ENCODE results near the gene CCPG1. TPM values are rescaled to one million over a fixed set of nuclear protein-coding genes. Genes with fewer than 3 reads are reported as not detected.
A peak's percentile ranks its signal among the peaks of the same experiment; 100 is the strongest.

Gene CCPG1
- total and polyA plus RNA-seq, 10 of the 15 experiments (the other 5 are each of a cell fraction or from before 2014, with no cell fraction given) = 5.1 to 15.8 (median 10.0) TPM

DNA sequence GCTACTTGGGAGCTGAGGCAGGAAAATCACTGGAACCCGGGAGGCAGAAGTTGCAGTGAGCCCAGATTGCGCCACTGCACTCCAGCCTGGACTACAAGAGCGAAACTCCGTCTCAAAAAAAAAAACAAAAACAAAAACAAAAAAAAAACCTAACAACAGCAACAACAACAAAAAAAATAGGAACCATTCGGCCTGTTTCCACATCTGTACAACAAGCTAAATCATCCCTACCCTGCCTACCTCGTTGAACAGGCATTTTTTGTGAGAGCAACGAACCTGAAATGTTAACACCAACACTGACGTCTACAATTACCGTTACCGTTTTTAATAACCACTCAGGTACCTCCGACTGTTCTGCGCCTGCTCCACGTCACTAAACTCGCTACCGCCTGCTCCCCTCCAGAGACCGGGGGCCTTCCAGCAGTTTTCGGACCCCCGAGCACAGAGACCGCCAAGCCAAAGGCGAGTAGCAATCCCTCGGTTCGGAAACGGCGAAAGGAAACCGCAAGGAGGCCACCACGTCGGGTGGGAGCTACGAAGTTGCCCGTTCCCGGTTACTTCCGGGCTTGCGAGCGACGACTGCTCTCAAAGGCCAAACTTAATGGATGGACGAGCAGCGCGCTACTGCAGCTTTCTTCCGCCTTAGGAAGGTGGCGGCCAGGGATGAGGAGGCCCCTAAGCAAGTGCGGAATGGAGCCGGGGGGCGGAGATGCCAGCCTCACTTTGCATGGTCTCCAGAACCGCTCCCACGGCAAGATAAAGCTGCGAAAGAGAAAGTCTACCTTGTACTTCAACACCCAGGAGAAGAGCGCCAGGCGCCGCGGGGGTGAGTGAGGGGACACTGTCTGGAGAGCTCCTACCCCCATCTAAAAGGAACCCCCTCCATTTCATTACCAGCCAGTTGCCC lies 89.3 kb downstream of the CCPG1 start, which contains the start of the genes PIGB and PIGBOS1 (continued):
- TF ChIP-seq GABPA (IDR thresholded peaks at IDR 0.05; ENCODE audit: low read depth) = peak; percentile 59
- peak in 1 of 2 experiments; percentile 52; a peak in 2 of 4 replicates for TF ChIP-seq BHLHE40 (IDR thresholded peaks at IDR 0.05; ENCODE audit: borderline replicate concordance in 1 of 2, low read depth in 2 of 2, low read length in 1 of 2)
- TF ChIP-seq SMC3 (IDR thresholded peaks at IDR 0.05; ENCODE audit: borderline replicate concordance, low read length) = no peak
- TF ChIP-seq YY1 (IDR thresholded peaks at IDR 0.05; ENCODE audit: low read depth, low read length) = peak; percentile 82
- TF ChIP-seq ZSCAN29 (IDR thresholded peaks at IDR 0.05) = peak; percentile 10; the same call in 1 of the 2 replicates
- no peak for TF ChIP-seq ZNF274 (IDR thresholded peaks at IDR 0.05; ENCODE audit: insufficient read depth, insufficient read length)
- peak; percentile 54; the same call in 1 of the 2 replicates for TF ChIP-seq DPF2 (IDR thresholded peaks at IDR 0.05)
- TF ChIP-seq ESRRA (IDR thresholded peaks at IDR 0.05; ENCODE audit: low read length) = no peak
- no peak for TF ChIP-seq SPI1 (IDR thresholded peaks at IDR 0.05; ENCODE audit: borderline replicate concordance, insufficient read depth, low read depth, low read length)
- peak; percentile 94 for TF ChIP-seq IKZF1 (conservative IDR thresholded peaks at IDR 0.05)
- peak; percentile 87 for TF ChIP-seq LARP7 (IDR thresholded peaks at IDR 0.05)
- TF ChIP-seq RCOR1 (conservative IDR thresholded peaks at IDR 0.05; ENCODE audit: low read depth, low read length) = no peak
- TF ChIP-seq ZBTB4 (CRISPR knock-in tag; IDR thresholded peaks at IDR 0.05) = no peak
- no peak for TF ChIP-seq SUZ12 (IDR thresholded peaks at IDR 0.05; ENCODE audit: unreplicated experiment)
- TF ChIP-seq, protein P1, sequence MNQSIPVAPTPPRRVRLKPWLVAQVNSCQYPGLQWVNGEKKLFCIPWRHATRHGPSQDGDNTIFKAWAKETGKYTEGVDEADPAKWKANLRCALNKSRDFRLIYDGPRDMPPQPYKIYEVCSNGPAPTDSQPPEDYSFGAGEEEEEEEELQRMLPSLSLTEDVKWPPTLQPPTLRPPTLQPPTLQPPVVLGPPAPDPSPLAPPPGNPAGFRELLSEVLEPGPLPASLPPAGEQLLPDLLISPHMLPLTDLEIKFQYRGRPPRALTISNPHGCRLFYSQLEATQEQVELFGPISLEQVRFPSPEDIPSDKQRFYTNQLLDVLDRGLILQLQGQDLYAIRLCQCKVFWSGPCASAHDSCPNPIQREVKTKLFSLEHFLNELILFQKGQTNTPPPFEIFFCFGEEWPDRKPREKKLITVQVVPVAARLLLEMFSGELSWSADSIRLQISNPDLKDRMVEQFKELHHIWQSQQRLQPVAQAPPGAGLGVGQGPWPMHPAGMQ (IDR thresholded peaks at IDR 0.05; ENCODE audit: borderline replicate concordance) = no peak
- TF ChIP-seq NBN (IDR thresholded peaks at IDR 0.05) = peak; percentile 95
- TF ChIP-seq, protein P2, sequence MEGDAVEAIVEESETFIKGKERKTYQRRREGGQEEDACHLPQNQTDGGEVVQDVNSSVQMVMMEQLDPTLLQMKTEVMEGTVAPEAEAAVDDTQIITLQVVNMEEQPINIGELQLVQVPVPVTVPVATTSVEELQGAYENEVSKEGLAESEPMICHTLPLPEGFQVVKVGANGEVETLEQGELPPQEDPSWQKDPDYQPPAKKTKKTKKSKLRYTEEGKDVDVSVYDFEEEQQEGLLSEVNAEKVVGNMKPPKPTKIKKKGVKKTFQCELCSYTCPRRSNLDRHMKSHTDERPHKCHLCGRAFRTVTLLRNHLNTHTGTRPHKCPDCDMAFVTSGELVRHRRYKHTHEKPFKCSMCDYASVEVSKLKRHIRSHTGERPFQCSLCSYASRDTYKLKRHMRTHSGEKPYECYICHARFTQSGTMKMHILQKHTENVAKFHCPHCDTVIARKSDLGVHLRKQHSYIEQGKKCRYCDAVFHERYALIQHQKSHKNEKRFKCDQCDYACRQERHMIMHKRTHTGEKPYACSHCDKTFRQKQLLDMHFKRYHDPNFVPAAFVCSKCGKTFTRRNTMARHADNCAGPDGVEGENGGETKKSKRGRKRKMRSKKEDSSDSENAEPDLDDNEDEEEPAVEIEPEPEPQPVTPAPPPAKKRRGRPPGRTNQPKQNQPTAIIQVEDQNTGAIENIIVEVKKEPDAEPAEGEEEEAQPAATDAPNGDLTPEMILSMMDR (IDR thresholded peaks at IDR 0.05 in 2 of 3, conservative IDR thresholded peaks at IDR 0.05 in 1 of 3; ENCODE audit: control insufficient read depth in 2 of 3, extremely low read depth in 1 of 3, insufficient read depth in 1 of 3, low read depth in 3 of 3, low read length in 3 of 3) = no peak
- TF ChIP-seq MEF2B (IDR thresholded peaks at IDR 0.05; ENCODE audit: partially characterized antibody, poor library complexity, severe bottlenecking) = peak; percentile 58
- peak; percentile 64; the same call in 1 of the 2 replicates for TF ChIP-seq SMARCA5 (IDR thresholded peaks at IDR 0.05)
- TF ChIP-seq ZNF384 (IDR thresholded peaks at IDR 0.05; ENCODE audit: borderline replicate concordance, low read depth, low read length) = 0 out of 2 replicates have a peak, but pooled peaks have one; percentile 33
- TF ChIP-seq RUNX3 (IDR thresholded peaks at IDR 0.05; ENCODE audit: low read length) = peak; percentile 92
- peak; percentile 73; the same call in 2 of the 3 replicates for TF ChIP-seq POU2F2 (IDR thresholded peaks at IDR 0.05; ENCODE audit: borderline replicate concordance, low read depth, low read length)
- TF ChIP-seq RELA (IDR thresholded peaks at IDR 0.05; ENCODE audit: borderline replicate concordance, partially characterized antibody) = no peak

Measured in GM12878 (cell line).